Thyroid gland (tissue), 4 donors: ENCODE data around the gene AIG1. TPM values are rescaled to one million over a fixed set of nuclear protein-coding genes. Genes with fewer than 3 reads are reported as not detected.

Experiments used
- DNase-seq, 2 donors: peaks; one replicate each; pipeline ENCODE4 v3.0.0-alpha.2; 2019
- H3K27ac ChIP-seq, 3 donors: fragments of 200-600 bp; sonication (generic); 1 replicate in 2 of 3; 2 replicates in 1 of 3; pipeline ENCODE4 v1.5.1; 2016 to 2019; ENCODE audit warnings: mild to moderate bottlenecking in 1 of 3, moderate library complexity in 1 of 3
- H3K27me3 ChIP-seq: fragments of 200-600 bp; sonication (generic); one replicate; pipeline ENCODE4 v1.5.1; 2019
- H3K36me3 ChIP-seq, 2 donors: fragments of 200-600 bp; sonication (generic); one replicate each; pipeline ENCODE4 v1.5.1; 2016 to 2019
- H3K4me1 ChIP-seq, 2 donors: fragments of 200-600 bp; sonication (generic); one replicate each; pipeline ENCODE4 v1.5.1; 2017 to 2019
- H3K4me3 ChIP-seq, 3 donors: fragments of 200-600 bp; sonication (generic); replicated peaks in 1 of 3; 1 replicate in 2 of 3; 2 replicates in 1 of 3; pipeline ENCODE4 v1.5.1; 2016; ENCODE audit warnings: mild to moderate bottlenecking in 1 of 3
- H3K9me3 ChIP-seq: fragments of 200-600 bp; sonication (generic); one replicate; pipeline ENCODE4 v1.5.1; 2017
- POLR2A ChIP-seq, 2 donors: fragments of 450-650 bp; IDR thresholded peaks; one replicate each; pipeline ENCODE4 v1.6.1; 2017; ENCODE audit warnings: antibody characterized with exemption in 2 of 2, mild to moderate bottlenecking in 2 of 2, moderate library complexity in 1 of 2
- WGBS, 2 donors: methylation state at CpG; one replicate each; pipeline ENCODE4 v1.1.5; 2017; 5-methylcytosine and 5-hydroxymethylcytosine counted together
- intact Hi-C: fragments of 100-400 bp; cut with DNase I; formaldehyde crosslinking; loops from one replicate; pipeline ENCODE4 v1.15.1; 2023
- total RNA-seq, 4 donors: library from RNA; depleted of rRNA; stranded (reverse); fragments of >200 nt; gene quantifications; one replicate each; pipeline ENCODE4 v1.2.3, GENCODE V29; 2016
- TF ChIP-seq, protein P1 (sequence below), 6 experiments: fragments of 200-600 bp in 3 of 6; fragments of 450-650 bp in 3 of 6; sonication (generic) in 3 of 6; IDR thresholded peaks; one replicate each; pipeline ENCODE4 v1.5.1; 2016 to 2019; ENCODE audit warnings: antibody characterized with exemption in 6 of 6, mild to moderate bottlenecking in 2 of 6, inconsistent platforms in 1 of 6, moderate library complexity in 1 of 6

AIG1 gene
- total RNA-seq, 4 donors from 2014 or later = 57.8 to 101 (median 77.0) TPM

DNA sequence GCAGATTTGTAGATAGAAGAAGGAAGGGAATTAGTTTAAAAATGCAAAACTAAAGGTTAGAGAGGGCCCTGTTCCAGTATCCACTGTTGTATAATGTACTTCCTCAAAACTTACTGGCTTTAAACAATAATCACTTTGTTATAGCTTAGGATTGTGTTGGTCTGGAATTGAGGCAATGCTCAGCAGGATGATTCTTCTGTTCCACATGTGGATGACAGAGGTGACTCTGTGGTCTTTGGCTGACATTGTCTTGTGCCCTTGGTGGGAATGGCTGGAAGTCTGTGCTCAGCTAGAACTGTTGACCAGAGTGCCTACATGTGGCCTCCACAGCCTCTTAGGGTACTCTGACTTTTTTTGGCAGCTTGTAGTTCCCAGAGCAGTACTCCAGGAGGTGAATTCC, 143.4 kb downstream of the AIG1 start:
- Histone ChIP-seq H3K4me3 (no peak overlapping the region), H3K9me3 (no peaks in the 10 kb centered on the region), H3K36me3 (no peaks in the 10 kb centered on the region), H3K27me3 (no peaks in the 10 kb centered on the region), H3K4me1 (no peaks in the 10 kb centered on the region), H3K27ac (no peak overlapping the region)
- intact Hi-C loops = no loop called here
- no peak for DNase-seq
- TF ChIP-seq POLR2A (IDR thresholded peaks at IDR 0.05) = no peak
- TF ChIP-seq, protein P1, sequence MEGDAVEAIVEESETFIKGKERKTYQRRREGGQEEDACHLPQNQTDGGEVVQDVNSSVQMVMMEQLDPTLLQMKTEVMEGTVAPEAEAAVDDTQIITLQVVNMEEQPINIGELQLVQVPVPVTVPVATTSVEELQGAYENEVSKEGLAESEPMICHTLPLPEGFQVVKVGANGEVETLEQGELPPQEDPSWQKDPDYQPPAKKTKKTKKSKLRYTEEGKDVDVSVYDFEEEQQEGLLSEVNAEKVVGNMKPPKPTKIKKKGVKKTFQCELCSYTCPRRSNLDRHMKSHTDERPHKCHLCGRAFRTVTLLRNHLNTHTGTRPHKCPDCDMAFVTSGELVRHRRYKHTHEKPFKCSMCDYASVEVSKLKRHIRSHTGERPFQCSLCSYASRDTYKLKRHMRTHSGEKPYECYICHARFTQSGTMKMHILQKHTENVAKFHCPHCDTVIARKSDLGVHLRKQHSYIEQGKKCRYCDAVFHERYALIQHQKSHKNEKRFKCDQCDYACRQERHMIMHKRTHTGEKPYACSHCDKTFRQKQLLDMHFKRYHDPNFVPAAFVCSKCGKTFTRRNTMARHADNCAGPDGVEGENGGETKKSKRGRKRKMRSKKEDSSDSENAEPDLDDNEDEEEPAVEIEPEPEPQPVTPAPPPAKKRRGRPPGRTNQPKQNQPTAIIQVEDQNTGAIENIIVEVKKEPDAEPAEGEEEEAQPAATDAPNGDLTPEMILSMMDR (IDR thresholded peaks at IDR 0.05) = no peak

DNA sequence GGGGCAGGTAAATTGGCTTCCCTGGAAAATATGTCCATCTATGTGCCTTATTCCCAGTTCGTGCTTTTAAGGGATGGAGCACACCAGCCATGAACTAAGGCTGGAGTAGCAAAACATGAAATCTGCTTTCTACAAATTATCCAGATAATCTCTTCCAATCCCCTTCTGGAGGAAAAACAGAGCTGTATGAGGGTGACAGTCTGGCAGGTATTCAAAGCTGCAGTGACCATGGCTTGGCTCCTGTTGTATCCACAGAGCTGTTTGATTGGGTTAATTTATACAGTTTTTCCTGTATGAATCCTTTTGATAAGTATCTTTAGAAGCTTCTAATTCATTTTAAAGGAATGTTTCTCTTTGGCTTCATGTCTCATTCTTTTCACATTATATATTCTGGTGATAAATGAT, 144.4 kb downstream of the AIG1 start:
- no peak for DNase-seq
- no peak overlapping the region for H3K27ac ChIP-seq
- TF ChIP-seq, protein P1 (IDR thresholded peaks at IDR 0.05) = no peak

DNA sequence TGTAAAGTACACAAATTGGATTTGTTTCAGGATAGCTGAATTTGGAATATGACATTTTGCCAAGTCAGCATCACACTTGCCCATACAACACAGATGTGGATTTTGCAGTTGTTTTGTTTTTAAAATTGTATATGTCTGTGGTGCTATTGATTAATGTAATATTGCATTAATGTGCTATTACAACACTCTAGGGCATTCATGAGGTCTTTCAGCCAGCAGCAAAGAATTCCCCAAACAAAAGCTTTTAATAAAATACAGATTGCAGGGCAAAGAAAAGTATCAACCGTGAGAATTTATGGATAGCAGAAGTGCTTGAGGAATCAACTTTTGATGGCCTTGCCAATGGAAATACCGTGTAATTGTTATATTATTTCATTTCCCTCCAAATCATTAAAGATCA, 144.9 kb downstream of the AIG1 start:
- intact Hi-C loops = no loop called here
- WGBS, 2 donors = 81 to 87% methylated on average over 2 of the region's 2 CpGs
- no peaks in the 10 kb centered on the region for H3K4me1 ChIP-seq

More for the DNA sequence above, 144.4 kb downstream of the AIG1 start:
- no peak overlapping the region for H3K4me3 ChIP-seq
- H3K36me3 ChIP-seq = no peaks in the 10 kb centered on the region
- WGBS, 2 donors = 91 to 100% methylated on average over 1 of the region's 1 CpG
- no peaks in the 10 kb centered on the region for H3K9me3 ChIP-seq
- no peaks in the 10 kb centered on the region for H3K4me1 ChIP-seq
- intact Hi-C loops = no loop called here
- H3K27me3 ChIP-seq = no peaks in the 10 kb centered on the region

DNA sequence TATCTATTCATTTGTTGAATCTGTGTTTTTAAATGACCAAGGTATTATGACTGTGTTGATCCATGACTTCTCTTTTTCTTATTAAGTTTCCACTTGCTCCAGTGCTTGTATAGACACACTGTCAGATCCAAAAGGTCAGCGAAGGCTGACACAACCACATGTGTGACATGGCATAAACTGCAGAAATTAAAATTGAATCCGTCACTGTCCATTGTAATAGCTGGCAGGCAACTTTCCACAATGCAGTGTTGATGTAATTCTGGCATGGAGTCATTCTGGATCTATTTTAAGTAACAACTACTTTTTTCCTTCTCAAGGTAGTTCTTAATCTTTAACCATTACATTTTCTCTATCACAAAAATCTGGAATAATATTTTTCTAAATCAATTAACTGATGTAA, 145.3 kb downstream of the AIG1 start:
- Histone ChIP-seq H3K4me3 (no peak overlapping the region), H3K36me3 (no peaks in the 10 kb centered on the region), H3K4me1 (no peaks in the 10 kb centered on the region), H3K27me3 (no peaks in the 10 kb centered on the region), H3K27ac (no peak overlapping the region), H3K9me3 (no peaks in the 10 kb centered on the region)
- WGBS, 2 donors = 81 to 82% methylated on average over 2 of the region's 2 CpGs
- no peak for DNase-seq
- no peak for TF ChIP-seq POLR2A (IDR thresholded peaks at IDR 0.05)
- TF ChIP-seq, protein P1 (IDR thresholded peaks at IDR 0.05) = no peak
- intact Hi-C loops = no loop called here

More for the DNA sequence above, 144.9 kb downstream of the AIG1 start:
- DNase-seq = no peak
- Histone ChIP-seq H3K27me3 (no peaks in the 10 kb centered on the region), H3K9me3 (no peaks in the 10 kb centered on the region), H3K36me3 (no peaks in the 10 kb centered on the region), H3K27ac (no peak overlapping the region), H3K4me3 (no peak overlapping the region)
- TF ChIP-seq, protein P1 (IDR thresholded peaks at IDR 0.05) = no peak

DNA sequence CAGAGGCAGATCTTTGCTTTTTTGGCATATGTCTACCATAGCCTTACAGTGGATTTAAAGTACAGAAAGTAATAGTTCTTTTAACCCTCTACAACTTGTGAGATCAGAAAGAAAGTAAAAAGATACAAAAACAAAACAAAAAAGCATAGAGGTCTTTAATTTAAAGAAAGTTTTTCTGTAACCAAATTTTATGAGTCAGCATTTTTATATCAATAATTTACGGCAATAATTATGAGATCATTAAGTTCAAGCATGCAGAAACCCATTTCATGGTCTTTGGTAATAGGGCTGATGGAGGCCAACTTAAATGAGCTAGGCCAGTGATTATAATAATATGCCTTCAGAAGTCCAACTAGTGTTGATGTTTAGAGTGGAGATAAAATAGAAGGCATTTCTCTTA, 145.9 kb downstream of the AIG1 start:
- intact Hi-C loops = no loop called here
- TF ChIP-seq POLR2A (IDR thresholded peaks at IDR 0.05) = no peak
- TF ChIP-seq, protein P1 (IDR thresholded peaks at IDR 0.05) = no peak
- Histone ChIP-seq H3K36me3 (no peaks in the 10 kb centered on the region), H3K4me1 (no peaks in the 10 kb centered on the region), H3K27ac (no peak overlapping the region), H3K27me3 (no peaks in the 10 kb centered on the region), H3K9me3 (no peaks in the 10 kb centered on the region), H3K4me3 (no peak overlapping the region)
- DNase-seq = no peak
- WGBS, 2 donors = 90 to 100% methylated on average over 1 of the region's 1 CpG
